GM12878 (cell line): ENCODE measurements around the gene DIP2C.

Source experiments
- ATF7 ChIP-seq: fragments of 450-650 bp; IDR thresholded peaks from 2 replicates; pipeline ENCODE4 v1.6.1; 2016; ENCODE audit warnings: low read depth, mild to moderate bottlenecking
- CHD1 ChIP-seq: IDR thresholded peaks from 2 replicates; pipeline ENCODE4 v1.6.1; 2012; ENCODE audit warnings: low read depth, low read length, improper control_type of control experiment
- CTCF ChIP-seq, 3 experiments: IDR thresholded peaks in 2 of 3; conservative IDR thresholded peaks in 1 of 3; 2 replicates each; pipeline ENCODE4 v1.5.1; 2011; ENCODE audit warnings: low read depth in 3 of 3, low read length in 3 of 3, mild to moderate bottlenecking in 3 of 3, control low read depth in 2 of 3, moderate library complexity in 2 of 3, inconsistent platforms in 1 of 3, mixed read lengths in 1 of 3; ENCODE audit not compliant: control insufficient read depth in 2 of 3, insufficient read depth in 1 of 3; ENCODE audit errors: extremely low read depth in 1 of 3
- EP300 ChIP-seq, 2 experiments: fragments of 150-350 bp in 1 of 2; IDR thresholded peaks; 2 replicates each; pipeline ENCODE4 v1.6.1; 2011 to 2012; ENCODE audit warnings: low read depth in 2 of 2, low read length in 2 of 2, borderline replicate concordance in 1 of 2, improper control_type of control experiment in 1 of 2, inconsistent platforms in 1 of 2; ENCODE audit not compliant: control insufficient read depth in 1 of 2
- ESRRA ChIP-seq: IDR thresholded peaks from 2 replicates; pipeline ENCODE4 v1.6.1; 2012; ENCODE audit warnings: mild to moderate bottlenecking, low read length, improper control_type of control experiment
- EZH2 ChIP-seq: IDR thresholded peaks from 2 replicates; pipeline ENCODE4 v1.6.1; 2012; ENCODE audit warnings: low read depth, mild to moderate bottlenecking, control low read depth, inconsistent platforms, low read length, borderline replicate concordance; ENCODE audit not compliant: control insufficient read depth
- MEF2A ChIP-seq: IDR thresholded peaks from 2 replicates; pipeline ENCODE4 v1.6.1; 2011; ENCODE audit warnings: low read depth, mild to moderate bottlenecking, low read length, moderate library complexity; ENCODE audit not compliant: insufficient read depth
- PBX3 ChIP-seq: IDR thresholded peaks from 2 replicates; pipeline ENCODE4 v1.6.1; 2011; ENCODE audit warnings: mild to moderate bottlenecking, low read depth, low read length, moderate library complexity; ENCODE audit not compliant: insufficient replicate concordance
- POLR2A ChIP-seq: IDR thresholded peaks from 2 replicates; pipeline ENCODE4 v1.6.1; 2011; ENCODE audit warnings: low read depth, mild to moderate bottlenecking, low read length
- TCF12 ChIP-seq: IDR thresholded peaks from 2 replicates; pipeline ENCODE4 v1.6.1; 2011; ENCODE audit warnings: low read depth, mild to moderate bottlenecking, low read length
- TCF7 ChIP-seq: IDR thresholded peaks from 2 replicates; pipeline ENCODE4 v1.6.1; 2014; ENCODE audit warnings: antibody characterized with exemption, borderline replicate concordance
- USF2 ChIP-seq: IDR thresholded peaks from 2 replicates; pipeline ENCODE4 v1.6.1; 2011; ENCODE audit warnings: low read depth, low read length, improper control_type of control experiment, borderline replicate concordance
- ZBTB33 ChIP-seq: fragments of 450-650 bp; IDR thresholded peaks from 2 replicates; pipeline ENCODE4 v1.6.1; 2017; ENCODE audit warnings: mild to moderate bottlenecking

GRCh38 chr10:387593-387891 lies 301.9 kb downstream of the DIP2C start:
- TF ChIP-seq ESRRA (no peak), CTCF (IDR thresholded peaks at IDR 0.05 in 2 of 3, conservative IDR thresholded peaks at IDR 0.05 in 1 of 3; ENCODE audit: control insufficient read depth in 2 of 3, extremely low read depth in 1 of 3, insufficient read depth in 1 of 3, low read depth in 3 of 3, low read length in 3 of 3) (no peak), CHD1 (no peak), USF2 (no peak), POLR2A (no peak), ATF7 (no peak), TCF12 (no peak), EZH2 (no peak), MEF2A (no peak), PBX3 (no peak), ZBTB33 (no peak), EP300 (IDR thresholded peaks at IDR 0.05; ENCODE audit: borderline replicate concordance in 1 of 2, control insufficient read depth in 1 of 2, low read depth in 2 of 2, low read length in 2 of 2) (no peak), TCF7 (no peak)
